DND-41 (cell line): Measurements from ENCODE around the gene FLII.

ENCODE experiments used
- EZH2 ChIP-seq: IDR thresholded peaks from 3 replicates; pipeline ENCODE4 v1.6.1; 2012; ENCODE audit warnings: borderline replicate concordance, low read depth, mild to moderate bottlenecking, moderate library complexity, low read length, inconsistent platforms; ENCODE audit not compliant: severe bottlenecking
- TF ChIP-seq, protein P1 (sequence below): IDR thresholded peaks from 2 replicates; pipeline ENCODE4 v1.5.1; 2012; ENCODE audit warnings: borderline replicate concordance, low read length, moderate library complexity, mild to moderate bottlenecking; ENCODE audit not compliant: poor library complexity, severe bottlenecking; ENCODE audit errors: extremely low read depth

DNA sequence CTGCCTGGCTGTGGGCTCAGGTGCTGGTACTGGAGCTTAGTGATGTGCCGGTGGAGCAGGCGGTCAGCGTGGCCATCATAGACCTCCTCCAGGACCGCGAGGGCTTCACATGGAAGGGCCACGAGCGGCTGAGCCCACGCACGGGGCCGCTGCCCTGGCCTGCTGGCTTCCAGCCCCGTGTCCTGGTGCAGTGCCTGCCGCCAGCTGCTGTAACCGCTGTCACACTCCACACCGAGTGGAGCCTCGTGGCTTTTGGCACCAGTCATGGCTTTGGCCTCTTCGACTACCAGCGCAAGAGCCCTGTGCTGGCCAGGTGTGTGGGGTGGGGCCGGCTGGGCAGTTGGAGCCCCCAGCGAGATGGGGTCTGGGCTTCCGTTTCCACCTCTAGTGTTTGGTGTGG, 21.1 kb downstream of the FLII start:
- TF ChIP-seq, protein P1, sequence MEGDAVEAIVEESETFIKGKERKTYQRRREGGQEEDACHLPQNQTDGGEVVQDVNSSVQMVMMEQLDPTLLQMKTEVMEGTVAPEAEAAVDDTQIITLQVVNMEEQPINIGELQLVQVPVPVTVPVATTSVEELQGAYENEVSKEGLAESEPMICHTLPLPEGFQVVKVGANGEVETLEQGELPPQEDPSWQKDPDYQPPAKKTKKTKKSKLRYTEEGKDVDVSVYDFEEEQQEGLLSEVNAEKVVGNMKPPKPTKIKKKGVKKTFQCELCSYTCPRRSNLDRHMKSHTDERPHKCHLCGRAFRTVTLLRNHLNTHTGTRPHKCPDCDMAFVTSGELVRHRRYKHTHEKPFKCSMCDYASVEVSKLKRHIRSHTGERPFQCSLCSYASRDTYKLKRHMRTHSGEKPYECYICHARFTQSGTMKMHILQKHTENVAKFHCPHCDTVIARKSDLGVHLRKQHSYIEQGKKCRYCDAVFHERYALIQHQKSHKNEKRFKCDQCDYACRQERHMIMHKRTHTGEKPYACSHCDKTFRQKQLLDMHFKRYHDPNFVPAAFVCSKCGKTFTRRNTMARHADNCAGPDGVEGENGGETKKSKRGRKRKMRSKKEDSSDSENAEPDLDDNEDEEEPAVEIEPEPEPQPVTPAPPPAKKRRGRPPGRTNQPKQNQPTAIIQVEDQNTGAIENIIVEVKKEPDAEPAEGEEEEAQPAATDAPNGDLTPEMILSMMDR: no peak
- no peak for TF ChIP-seq EZH2
